Measurements from ENCODE around the gene SCN4A.

- TF ChIP-seq ZNF780A (CRISPR knock-in tag; IDR thresholded peaks at IDR 0.05) (no peak), ZNF615 (CRISPR knock-in tag; IDR thresholded peaks at IDR 0.05; ENCODE audit: borderline replicate concordance) (no peak)
Observed at GRCh38 chr17:63961355-63962212, 11.1 kb downstream of the SCN4A start.

Data from HepG2 (cell line).